ENCODE measurements around the gene MRE11.

GRCh38 chr11:94449029-94449428 lies 44.6 kb downstream of the MRE11 start:
- no peak for TF ChIP-seq CTCF (IDR thresholded peaks at IDR 0.05)
- TF ChIP-seq POLR2AphosphoS5 (IDR thresholded peaks at IDR 0.05): no peak
- no peak for TF ChIP-seq POLR2A (IDR thresholded peaks at IDR 0.05)
- TF ChIP-seq EP300 (IDR thresholded peaks at IDR 0.05): no peak

All from upper lobe of left lung (tissue), 4 donors.